GM19023 (cell line): Measurements from ENCODE around the gene IGSF3.
"Not testable (repeated sequence)": the region's sequence is repeated elsewhere in the genome, so short reads cannot be mapped to it uniquely, and the experiment has no call there.

Source experiments
- ATAC-seq: cut with Tn5 transposase; IDR thresholded peaks from one replicate; pipeline ENCODE4 v1.9.1; 2021; ENCODE audit warnings: mild to moderate bottlenecking, moderate library complexity; ENCODE audit not compliant: unreplicated experiment

IGSF3 gene

GRCh38 chr1:116664366-116664977 is 3.1 kb downstream of the IGSF3 start:
- ATAC-seq: no peak

DNA sequence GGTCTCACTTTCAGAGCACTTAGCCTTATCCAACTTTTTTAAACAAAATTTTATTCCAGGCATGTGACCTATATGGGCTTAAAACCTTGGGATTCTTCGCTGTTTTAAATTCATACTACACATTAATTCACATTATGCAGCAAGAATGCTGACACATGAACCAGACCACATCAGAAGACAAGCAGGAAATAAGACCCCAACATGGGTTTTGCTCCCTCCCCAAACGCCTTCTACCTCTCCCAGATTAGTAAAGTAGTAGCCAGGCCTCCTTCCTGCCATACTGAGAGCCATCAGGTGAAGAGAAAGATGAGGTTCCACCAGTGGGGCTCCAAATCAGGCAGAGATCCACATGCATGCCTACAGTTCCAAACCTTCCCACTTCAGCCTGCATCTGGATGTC is 3.7 kb downstream of the IGSF3 start:
- ATAC-seq: no peak

- ATAC-seq: no peak
Measured at GRCh38 chr1:116661633-116662032, 5.9 kb downstream of the IGSF3 start.

DNA sequence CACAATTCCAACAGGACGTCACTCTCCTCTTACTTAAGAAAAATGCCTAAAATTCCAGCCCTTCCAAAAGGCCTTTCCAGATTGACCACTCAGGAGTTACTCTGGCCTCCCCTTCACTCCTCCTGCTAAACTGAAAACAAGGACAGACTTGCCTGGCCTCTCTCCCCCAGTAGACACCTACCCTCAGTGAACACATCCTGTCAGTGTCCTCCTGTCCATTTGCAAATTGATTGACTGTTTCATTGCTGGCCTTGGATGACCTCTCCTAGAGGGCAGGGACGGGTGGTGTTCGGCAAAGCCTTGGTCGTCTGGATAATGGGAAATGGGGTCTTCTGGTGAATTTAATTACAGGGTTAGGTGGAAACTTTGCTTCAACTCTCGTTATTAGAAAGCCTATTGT is 8.9 kb downstream of the IGSF3 start:
- not testable (repeated sequence) for ATAC-seq

GRCh38 chr1:116657836-116658235 is 9.7 kb downstream of the IGSF3 start:
- ATAC-seq: not testable (repeated sequence)

DNA sequence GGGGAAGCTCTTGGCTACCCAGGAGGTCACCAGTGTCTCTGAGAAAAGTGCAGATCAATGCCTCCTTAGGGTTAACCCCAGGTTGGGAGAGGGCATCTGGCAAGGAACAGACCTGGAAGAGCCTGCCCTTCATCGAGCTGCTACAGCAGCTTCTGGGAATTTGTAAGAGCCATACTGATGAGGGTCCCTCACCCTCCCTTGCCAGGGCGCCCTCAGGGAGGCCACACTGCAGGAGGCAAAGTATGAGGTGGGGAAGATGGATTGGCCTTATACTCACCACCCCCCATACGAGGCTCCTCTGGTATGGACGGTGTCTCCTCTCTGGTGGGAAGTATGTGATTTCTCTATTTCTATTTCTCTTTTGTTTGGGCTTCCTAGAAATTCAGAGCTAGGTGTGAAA is 13.2 kb downstream of the IGSF3 start:
- no peak for ATAC-seq

GRCh38 chr1:116652598-116652997 is 14.9 kb downstream of the IGSF3 start:
- not testable (repeated sequence) for ATAC-seq

- ATAC-seq: not testable (repeated sequence)
Measured at GRCh38 chr1:116650781-116651180, 16.8 kb downstream of the IGSF3 start.

GRCh38 chr1:116649041-116649440 is 18.5 kb downstream of the IGSF3 start:
- ATAC-seq: not testable (repeated sequence)

- not testable (repeated sequence) for ATAC-seq
Measured at GRCh38 chr1:116648325-116648724, 19.2 kb downstream of the IGSF3 start.

- ATAC-seq: not testable (repeated sequence)
Measured at GRCh38 chr1:116647186-116647585, 20.3 kb downstream of the IGSF3 start.

DNA sequence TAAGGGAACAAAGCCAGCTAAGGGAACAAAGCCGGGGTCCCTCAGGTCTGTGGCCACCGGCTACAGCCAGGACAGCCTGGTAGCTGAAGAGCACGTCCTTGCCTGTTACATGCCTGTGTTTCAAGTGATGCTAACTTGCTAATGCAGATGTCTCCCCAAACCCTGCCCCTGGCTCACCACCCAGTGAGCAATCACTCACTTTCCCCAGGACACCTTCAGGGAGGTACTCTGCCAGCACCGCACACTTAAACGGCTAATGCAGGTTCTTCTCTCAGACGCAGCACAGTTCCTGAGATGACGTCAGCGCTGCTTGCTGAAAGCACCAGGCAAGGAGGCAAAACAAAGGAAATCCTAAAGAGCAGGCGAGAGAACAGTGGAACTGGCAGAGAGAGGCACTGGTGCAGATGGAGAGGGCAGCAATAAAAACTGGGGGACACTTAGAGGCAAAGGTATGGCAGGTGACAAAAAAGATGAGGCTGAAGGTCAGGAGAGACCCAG is 20.8 kb downstream of the IGSF3 start:
- not testable (repeated sequence) for ATAC-seq

GRCh38 chr1:116645802-116646672 is 21.5 kb downstream of the IGSF3 start:
- not testable (repeated sequence) for ATAC-seq

GRCh38 chr1:116644993-116645392 is 22.5 kb downstream of the IGSF3 start:
- not testable (repeated sequence) for ATAC-seq

DNA sequence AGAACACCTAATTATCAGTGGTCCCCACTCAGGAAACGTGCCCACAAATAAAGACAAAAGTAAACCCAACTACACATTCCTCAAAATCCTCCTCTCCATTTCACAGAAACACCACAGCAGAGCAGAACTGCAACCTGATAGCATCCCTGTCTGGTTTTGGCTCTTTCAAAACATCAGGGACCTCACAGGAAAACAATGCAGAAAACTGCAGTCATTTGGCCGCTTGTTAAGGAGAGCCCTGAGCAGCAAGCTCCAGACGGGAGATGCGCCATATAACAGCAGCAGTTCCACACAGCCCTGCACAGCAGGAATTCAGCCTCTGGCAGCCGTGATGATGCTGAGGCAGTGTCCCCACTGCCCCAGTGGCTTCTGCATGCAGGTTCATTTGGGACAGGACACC is 23.4 kb downstream of the IGSF3 start:
- not testable (repeated sequence) for ATAC-seq

DNA sequence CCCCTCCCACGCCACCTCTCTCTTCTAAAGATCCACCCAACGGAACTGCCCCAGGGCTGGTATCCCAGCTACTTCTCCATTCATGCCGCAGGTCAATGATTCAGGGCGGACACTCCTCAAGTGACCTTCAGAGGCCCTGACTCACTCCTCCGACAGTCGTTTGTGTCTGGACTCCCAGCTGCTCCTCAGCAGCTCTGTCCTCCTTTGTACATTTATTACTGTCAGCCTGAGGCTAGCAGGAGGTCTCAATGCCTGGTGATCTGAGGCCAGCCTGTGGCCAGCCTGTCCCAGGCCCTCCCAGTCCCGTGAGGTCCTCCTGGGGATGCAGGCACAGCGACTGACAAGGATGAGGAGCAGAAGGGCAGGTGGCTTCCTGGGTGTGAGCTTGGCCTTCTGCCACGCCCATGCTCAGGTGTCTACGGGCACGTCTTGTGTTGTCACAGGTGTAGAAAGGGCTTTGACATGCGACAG is 24.2 kb downstream of the IGSF3 start:
- not testable (repeated sequence) for ATAC-seq

DNA sequence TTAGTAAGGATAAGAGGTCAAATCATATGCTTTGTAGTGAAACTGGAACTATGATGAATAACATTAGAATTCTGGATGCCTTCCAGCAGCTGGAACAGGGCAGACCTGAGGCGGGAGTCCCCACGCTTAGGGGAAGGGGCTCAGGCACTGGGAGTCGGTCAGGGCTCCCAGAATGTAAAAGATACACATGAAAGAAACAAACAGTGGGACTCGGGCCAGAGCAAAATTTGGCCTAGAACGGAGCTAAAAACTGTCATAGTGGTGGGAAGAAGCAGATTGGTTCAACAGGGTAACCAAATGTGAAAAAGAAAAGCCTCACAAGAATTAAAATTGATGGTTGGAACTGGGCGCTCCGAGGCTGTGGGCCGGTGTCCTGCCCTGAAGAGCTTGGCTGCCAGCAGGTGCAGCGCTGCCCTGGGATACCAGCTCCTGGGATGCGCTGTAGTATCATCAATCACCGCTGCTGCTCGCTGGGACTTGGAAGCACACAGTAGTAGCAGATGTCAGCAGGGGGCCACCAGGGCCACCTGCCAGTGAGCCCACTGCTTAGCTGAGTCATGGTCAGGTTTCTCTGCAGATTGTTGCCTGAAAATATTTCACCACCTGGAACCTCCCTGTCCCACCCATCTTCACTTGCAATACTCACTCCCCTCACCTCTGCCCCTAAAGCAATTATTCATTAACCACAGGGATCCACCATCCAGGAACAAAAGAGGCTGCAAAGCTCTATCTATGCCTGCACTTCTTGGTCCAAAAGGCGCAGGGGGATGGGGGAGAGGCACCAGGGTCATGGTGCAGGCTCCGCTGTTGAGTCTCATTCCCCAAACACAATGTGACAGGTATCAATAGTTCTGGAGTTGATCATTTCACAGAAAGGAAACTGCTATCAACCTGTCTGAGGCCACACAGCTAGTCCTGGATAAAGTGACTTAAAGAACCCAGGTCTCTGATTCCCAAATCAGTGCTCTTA is 24.9 kb downstream of the IGSF3 start:
- ATAC-seq: not testable (repeated sequence)

DNA sequence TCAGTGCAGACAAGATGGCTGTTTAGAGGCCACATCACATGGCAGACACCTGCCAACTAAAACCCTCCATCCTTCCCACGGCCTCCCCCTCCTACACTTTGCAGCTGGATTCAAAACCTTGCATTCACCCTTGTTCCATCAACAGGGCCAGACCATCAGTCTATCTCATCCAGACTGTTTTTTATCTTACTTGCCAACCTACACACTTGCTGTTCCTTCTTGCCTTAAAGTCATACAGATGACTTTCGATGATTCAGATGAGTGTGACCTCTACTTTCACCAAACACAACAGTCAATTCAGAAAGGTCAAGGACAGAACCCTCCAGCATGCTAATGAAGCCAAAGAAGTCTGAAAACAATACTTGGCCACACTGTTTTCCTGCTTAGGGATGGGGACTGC is 29.9 kb downstream of the IGSF3 start:
- not testable (repeated sequence) for ATAC-seq

GRCh38 chr1:116636584-116636983 is 30.9 kb downstream of the IGSF3 start:
- not testable (repeated sequence) for ATAC-seq

GRCh38 chr1:116634386-116634785 is 33.1 kb downstream of the IGSF3 start:
- not testable (repeated sequence) for ATAC-seq
